ENCODE data around the gene MYO1H. TPM values are rescaled to one million over a fixed set of nuclear protein-coding genes. Genes with fewer than 3 reads are reported as not detected.

Gene MYO1H
- 1 to 10 TPM in 1 of 4 donors, not detected in 3; 1.6 TPM for polyA plus RNA-seq
- long read RNA-seq, donor 1 = 0 reads
- long read RNA-seq, donor 2, partial matches to known transcripts = 9 of 9 reads
- long read RNA-seq, donor 2, other reads (novel, unspliced or antisense) = 0 of 9 reads
- long read RNA-seq, donor 3 = 0 reads
- long read RNA-seq, donor 4 = 0 reads
- long read RNA-seq, donor 5 = 0 reads
- long read RNA-seq, donor 6 = 0 reads
- long read RNA-seq, donor 7 = 0 reads
- long read RNA-seq, donor 8 = 0 reads
- long read RNA-seq, donor 9 = 0 reads
- long read RNA-seq, donor 10 = 0 reads

GRCh38 chr12:109347589-109347988 lies at the start of gene MYO1H:
MYO1H (plus strand) TSS chr12:109347900; CDS start chr12:109347961, 61 bp downstream.
- DNase-seq (peak; percentile 15 to 77), FAIRE-seq (no peak)
- WGBS, 3 donors = 21 to 57% (median 34%) methylated on average over 8 of the region's 8 CpGs
- Histone ChIP-seq H3K9me3 (ENCODE audit: control insufficient read depth in 2 of 2, insufficient read depth in 1 of 2, low read depth in 1 of 2, low read length in 1 of 2) (no peaks in the 10 kb centered on the region), H3K27ac (ENCODE audit: low read depth in 1 of 3, low read length in 2 of 3) (peak within 1 kb of the TSS in 1 of 3 donors; percentile 34), H3K4me3 (ENCODE audit: low read depth in 1 of 3, low read length in 3 of 3) (peak within 1 kb of the TSS in 1 of 3 donors; percentile 11), H3K4me1 (ENCODE audit: control insufficient read depth in 3 of 3, insufficient read depth in 2 of 3, low read depth in 1 of 3, low read length in 2 of 3) (no peaks in the 10 kb centered on the region), H3K27me3 (ENCODE audit: control insufficient read depth in 3 of 3, insufficient read depth in 3 of 3, low read length in 3 of 3) (no peaks in the 10 kb centered on the region), H3K36me3 (ENCODE audit: control insufficient read depth in 3 of 3, insufficient read depth in 2 of 3, low read depth in 1 of 3, low read length in 3 of 3) (no peaks in the 10 kb centered on the region)

GRCh38 chr12:109299849-109300248 lies 47.9 kb upstream of the MYO1H start:
- WGBS, 3 donors = 84 to 88% (median 85%) methylated on average over 7 of the region's 7 CpGs
- no peak for FAIRE-seq
- Histone ChIP-seq H3K4me3 (ENCODE audit: low read depth in 1 of 3, low read length in 3 of 3) (no peak overlapping the region), H3K9me3 (ENCODE audit: control insufficient read depth in 2 of 2, insufficient read depth in 1 of 2, low read depth in 1 of 2, low read length in 1 of 2) (no peaks in the 10 kb centered on the region), H3K4me1 (ENCODE audit: control insufficient read depth in 3 of 3, insufficient read depth in 2 of 3, low read depth in 1 of 3, low read length in 2 of 3) (no peaks in the 10 kb centered on the region), H3K27ac (ENCODE audit: low read depth in 1 of 3, low read length in 2 of 3) (no peak overlapping the region), H3K27me3 (ENCODE audit: control insufficient read depth in 3 of 3, insufficient read depth in 3 of 3, low read length in 3 of 3) (peaks cover 0 to 15% (median 8%) of the 10 kb centered on the region in 3 donors), H3K36me3 (ENCODE audit: control insufficient read depth in 3 of 3, insufficient read depth in 2 of 3, low read depth in 1 of 3, low read length in 3 of 3) (no peaks in the 10 kb centered on the region)
- DNase-seq = no peak

GRCh38 chr12:109301643-109302168 lies 46.0 kb upstream of the MYO1H start:
- peaks cover 0 to 31% (median 13%) of the 10 kb centered on the region in 3 donors for H3K27me3 ChIP-seq (ENCODE audit: control insufficient read depth in 3 of 3, insufficient read depth in 3 of 3, low read length in 3 of 3)
- FAIRE-seq (no peak), DNase-seq (no peak)
- no peaks in the 10 kb centered on the region for H3K9me3 ChIP-seq (ENCODE audit: control insufficient read depth in 2 of 2, insufficient read depth in 1 of 2, low read depth in 1 of 2, low read length in 1 of 2)
- 67 to 80% (median 77%) methylated on average over 3 of the region's 3 CpGs for WGBS, 3 donors
- H3K4me3 ChIP-seq (ENCODE audit: low read depth in 1 of 3, low read length in 3 of 3) = no peak overlapping the region
- H3K27ac ChIP-seq (ENCODE audit: low read depth in 1 of 3, low read length in 2 of 3) = no peak overlapping the region
- no peaks in the 10 kb centered on the region for H3K36me3 ChIP-seq (ENCODE audit: control insufficient read depth in 3 of 3, insufficient read depth in 2 of 3, low read depth in 1 of 3, low read length in 3 of 3)
- no peaks in the 10 kb centered on the region for H3K4me1 ChIP-seq (ENCODE audit: control insufficient read depth in 3 of 3, insufficient read depth in 2 of 3, low read depth in 1 of 3, low read length in 2 of 3)

- no peaks in the 10 kb centered on the region for H3K9me3 ChIP-seq (ENCODE audit: control insufficient read depth in 2 of 2, insufficient read depth in 1 of 2, low read depth in 1 of 2, low read length in 1 of 2)
- FAIRE-seq (no peak), DNase-seq (no peak)
- no peak overlapping the region for H3K4me3 ChIP-seq (ENCODE audit: low read depth in 1 of 3, low read length in 3 of 3)
- H3K27ac ChIP-seq (ENCODE audit: low read depth in 1 of 3, low read length in 2 of 3) = no peak overlapping the region
- H3K4me1 ChIP-seq (ENCODE audit: control insufficient read depth in 3 of 3, insufficient read depth in 2 of 3, low read depth in 1 of 3, low read length in 2 of 3) = no peaks in the 10 kb centered on the region
- peaks cover 2 to 36% (median 20%) of the 10 kb centered on the region in 3 donors for H3K27me3 ChIP-seq (ENCODE audit: control insufficient read depth in 3 of 3, insufficient read depth in 3 of 3, low read length in 3 of 3)
- H3K36me3 ChIP-seq (ENCODE audit: control insufficient read depth in 3 of 3, insufficient read depth in 2 of 3, low read depth in 1 of 3, low read length in 3 of 3) = no peaks in the 10 kb centered on the region
- WGBS, 3 donors = 23 to 52% (median 44%) methylated on average over 2 of the region's 2 CpGs
Measured at GRCh38 chr12:109302358-109302757, 45.3 kb upstream of the MYO1H start.

- no peak overlapping the region for H3K4me3 ChIP-seq (ENCODE audit: low read depth in 1 of 3, low read length in 3 of 3)
- FAIRE-seq = no peak
- H3K36me3 ChIP-seq (ENCODE audit: control insufficient read depth in 3 of 3, insufficient read depth in 2 of 3, low read depth in 1 of 3, low read length in 3 of 3) = no peaks in the 10 kb centered on the region
- DNase-seq = no peak
- no peak overlapping the region for H3K27ac ChIP-seq (ENCODE audit: low read depth in 1 of 3, low read length in 2 of 3)
- H3K9me3 ChIP-seq (ENCODE audit: control insufficient read depth in 2 of 2, insufficient read depth in 1 of 2, low read depth in 1 of 2, low read length in 1 of 2) = no peaks in the 10 kb centered on the region
- H3K4me1 ChIP-seq (ENCODE audit: control insufficient read depth in 3 of 3, insufficient read depth in 2 of 3, low read depth in 1 of 3, low read length in 2 of 3) = no peaks in the 10 kb centered on the region
- WGBS, 3 donors = 60 to 62% (median 61%) methylated on average over 5 of the region's 5 CpGs
- peaks cover 2 to 41% (median 20%) of the 10 kb centered on the region in 3 donors for H3K27me3 ChIP-seq (ENCODE audit: control insufficient read depth in 3 of 3, insufficient read depth in 3 of 3, low read length in 3 of 3)
Measured at GRCh38 chr12:109302770-109303169, 44.9 kb upstream of the MYO1H start.

- Histone ChIP-seq H3K4me3 (ENCODE audit: low read depth in 1 of 3, low read length in 3 of 3) (no peak overlapping the region), H3K9me3 (ENCODE audit: control insufficient read depth in 2 of 2, insufficient read depth in 1 of 2, low read depth in 1 of 2, low read length in 1 of 2) (no peaks in the 10 kb centered on the region), H3K4me1 (ENCODE audit: control insufficient read depth in 3 of 3, insufficient read depth in 2 of 3, low read depth in 1 of 3, low read length in 2 of 3) (peaks cover 0 to 3% (median 0%) of the 10 kb centered on the region in 3 donors), H3K27ac (ENCODE audit: low read depth in 1 of 3, low read length in 2 of 3) (no peak overlapping the region), H3K36me3 (ENCODE audit: control insufficient read depth in 3 of 3, insufficient read depth in 2 of 3, low read depth in 1 of 3, low read length in 3 of 3) (no peaks in the 10 kb centered on the region), H3K27me3 (ENCODE audit: control insufficient read depth in 3 of 3, insufficient read depth in 3 of 3, low read length in 3 of 3) (peaks cover 6 to 57% (median 24%) of the 10 kb centered on the region in 3 donors)
- FAIRE-seq (no peak), DNase-seq (no peak)
- WGBS, 3 donors = 35 to 49% (median 36%) methylated on average over 8 of the region's 8 CpGs
Measured at GRCh38 chr12:109304485-109304884, 43.2 kb upstream of the MYO1H start.

GRCh38 chr12:109305547-109305946 lies 42.2 kb upstream of the MYO1H start:
- DNase-seq (no peak), FAIRE-seq (no peak)
- peaks cover 0 to 3% (median 0%) of the 10 kb centered on the region in 3 donors for H3K4me1 ChIP-seq (ENCODE audit: control insufficient read depth in 3 of 3, insufficient read depth in 2 of 3, low read depth in 1 of 3, low read length in 2 of 3)
- no peaks in the 10 kb centered on the region for H3K36me3 ChIP-seq (ENCODE audit: control insufficient read depth in 3 of 3, insufficient read depth in 2 of 3, low read depth in 1 of 3, low read length in 3 of 3)
- no peak overlapping the region for H3K27ac ChIP-seq (ENCODE audit: low read depth in 1 of 3, low read length in 2 of 3)
- no peak overlapping the region for H3K4me3 ChIP-seq (ENCODE audit: low read depth in 1 of 3, low read length in 3 of 3)
- peaks cover 9 to 64% (median 24%) of the 10 kb centered on the region in 3 donors for H3K27me3 ChIP-seq (ENCODE audit: control insufficient read depth in 3 of 3, insufficient read depth in 3 of 3, low read length in 3 of 3)
- H3K9me3 ChIP-seq (ENCODE audit: control insufficient read depth in 2 of 2, insufficient read depth in 1 of 2, low read depth in 1 of 2, low read length in 1 of 2) = no peaks in the 10 kb centered on the region
- WGBS, 3 donors = 53 to 69% (median 61%) methylated on average over 6 of the region's 6 CpGs

- DNase-seq (no peak), FAIRE-seq (no peak)
- Histone ChIP-seq H3K4me3 (ENCODE audit: low read depth in 1 of 3, low read length in 3 of 3) (no peak overlapping the region), H3K4me1 (ENCODE audit: control insufficient read depth in 3 of 3, insufficient read depth in 2 of 3, low read depth in 1 of 3, low read length in 2 of 3) (peaks cover 0 to 3% (median 0%) of the 10 kb centered on the region in 3 donors), H3K36me3 (ENCODE audit: control insufficient read depth in 3 of 3, insufficient read depth in 2 of 3, low read depth in 1 of 3, low read length in 3 of 3) (no peaks in the 10 kb centered on the region), H3K9me3 (ENCODE audit: control insufficient read depth in 2 of 2, insufficient read depth in 1 of 2, low read depth in 1 of 2, low read length in 1 of 2) (no peaks in the 10 kb centered on the region), H3K27me3 (ENCODE audit: control insufficient read depth in 3 of 3, insufficient read depth in 3 of 3, low read length in 3 of 3) (peaks cover 9 to 72% (median 24%) of the 10 kb centered on the region in 3 donors), H3K27ac (ENCODE audit: low read depth in 1 of 3, low read length in 2 of 3) (no peak overlapping the region)
- 60 to 63% (median 61%) methylated on average over 9 of the region's 9 CpGs for WGBS, 3 donors
Measured at GRCh38 chr12:109307051-109307450, 40.6 kb upstream of the MYO1H start.
